Globus pallidus (tissue), 1 donor: ENCODE results near the gene ADAM12.
"Not testable (repeated sequence)": the region's sequence is repeated elsewhere in the genome, so short reads cannot be mapped to it uniquely, and the experiment has no call there.

Experiments
- DNase-seq: peaks from one replicate; pipeline ENCODE4 v3.0.0-alpha.2; 2015; ENCODE audit warnings: low spot score

Gene ADAM12

GRCh38 chr10:126054191-126054590 lies 334.1 kb downstream of the ADAM12 start:
- no peak for DNase-seq

- DNase-seq = no peak
Measured at GRCh38 chr10:126052171-126052570, 336.1 kb downstream of the ADAM12 start.

- DNase-seq = no peak
Measured at GRCh38 chr10:126049759-126050700, 338.2 kb downstream of the ADAM12 start.

GRCh38 chr10:126047749-126048148 lies 340.5 kb downstream of the ADAM12 start:
- DNase-seq = not testable (repeated sequence)

GRCh38 chr10:126046831-126047230 lies 341.4 kb downstream of the ADAM12 start:
- no peak for DNase-seq

- no peak for DNase-seq
Measured at GRCh38 chr10:126045861-126046260, 342.4 kb downstream of the ADAM12 start.

GRCh38 chr10:126043389-126043788 lies 344.9 kb downstream of the ADAM12 start:
- DNase-seq = no peak

GRCh38 chr10:126042906-126043305 lies 345.4 kb downstream of the ADAM12 start:
- no peak for DNase-seq

GRCh38 chr10:126042354-126042753 lies 345.9 kb downstream of the ADAM12 start:
- DNase-seq = no peak

- DNase-seq = peak; percentile 74
Measured at GRCh38 chr10:126041804-126042231, 346.5 kb downstream of the ADAM12 start.

GRCh38 chr10:126041117-126041516 lies 347.2 kb downstream of the ADAM12 start:
- DNase-seq = no peak

- DNase-seq = no peak
Measured at GRCh38 chr10:126037946-126038345, 350.3 kb downstream of the ADAM12 start.

- DNase-seq = no peak
Measured at GRCh38 chr10:126036515-126036914, 351.8 kb downstream of the ADAM12 start.

GRCh38 chr10:126034586-126034985 lies 353.7 kb downstream of the ADAM12 start:
- DNase-seq = no peak

GRCh38 chr10:126029999-126030398 lies 358.3 kb downstream of the ADAM12 start:
- no peak for DNase-seq

- no peak for DNase-seq
Measured at GRCh38 chr10:126027692-126028091, 360.6 kb downstream of the ADAM12 start.

GRCh38 chr10:126022841-126023240 lies 365.4 kb downstream of the ADAM12 start:
- no peak for DNase-seq

- DNase-seq = no peak
Measured at GRCh38 chr10:126021833-126022500, 366.3 kb downstream of the ADAM12 start.

- no peak for DNase-seq
Measured at GRCh38 chr10:126017961-126018560, 370.2 kb downstream of the ADAM12 start.

- DNase-seq = no peak
Measured at GRCh38 chr10:126016882-126017281, 371.4 kb downstream of the ADAM12 start.

- no peak for DNase-seq
Measured at GRCh38 chr10:126016156-126016805, 372.0 kb downstream of the ADAM12 start.

GRCh38 chr10:126015413-126015812 lies 372.9 kb downstream of the ADAM12 start:
- no peak for DNase-seq
